Ramos (cell line): ENCODE data around the gene SUFU.
"Not testable (repeated sequence)": the region's sequence is repeated elsewhere in the genome, so short reads cannot be mapped to it uniquely, and the experiment has no call there.

Experiments used
- in situ Hi-C: fragments of 300-500 bp; cut with MboI; formaldehyde crosslinking; loops from one replicate; pipeline ENCODE4 v1.14.3; 2022; ENCODE audit warnings: low sequenced_read_pairs; ENCODE audit not compliant: unreplicated experiment

SUFU gene

DNA sequence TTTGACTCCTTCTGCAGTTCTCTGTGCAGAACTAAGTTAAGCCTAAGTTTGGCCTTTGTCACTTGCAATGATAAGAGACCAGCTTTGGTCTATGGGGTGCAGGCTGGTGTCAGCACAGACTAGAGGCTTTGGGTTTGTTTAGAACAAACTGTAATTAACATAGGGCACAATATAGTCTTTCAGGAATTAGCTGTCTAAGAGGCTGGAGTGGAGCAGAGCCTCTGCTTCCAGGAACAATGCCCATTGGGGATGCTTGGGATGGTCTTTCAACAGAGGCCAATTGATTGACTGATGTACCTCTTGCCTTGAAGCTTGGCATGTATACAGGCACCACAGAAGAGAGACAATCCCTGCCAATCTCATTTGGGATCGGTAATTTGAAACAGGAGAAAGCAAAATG, 4.7 kb downstream of the SUFU start:
- in situ Hi-C loops: no loop called here

DNA sequence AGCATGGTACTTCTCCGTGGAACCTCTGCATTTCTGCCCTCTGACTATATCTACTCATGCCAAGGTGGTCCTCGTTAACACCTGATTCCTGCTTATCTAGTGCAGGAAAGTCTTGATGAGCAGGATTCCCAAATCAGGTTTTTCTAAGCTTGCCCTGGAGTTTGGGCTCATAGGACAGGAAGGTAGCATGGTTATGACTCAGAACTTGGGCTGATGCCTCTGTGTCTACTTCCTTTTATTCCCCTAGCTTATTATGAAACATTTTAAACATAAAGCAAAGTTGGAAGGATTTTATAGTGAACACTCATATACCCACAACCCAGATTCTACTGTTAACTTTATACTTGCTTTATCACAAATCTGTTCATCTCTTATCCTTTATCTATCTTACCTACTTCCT, 5.6 kb downstream of the SUFU start:
- in situ Hi-C loops: no loop called here

DNA sequence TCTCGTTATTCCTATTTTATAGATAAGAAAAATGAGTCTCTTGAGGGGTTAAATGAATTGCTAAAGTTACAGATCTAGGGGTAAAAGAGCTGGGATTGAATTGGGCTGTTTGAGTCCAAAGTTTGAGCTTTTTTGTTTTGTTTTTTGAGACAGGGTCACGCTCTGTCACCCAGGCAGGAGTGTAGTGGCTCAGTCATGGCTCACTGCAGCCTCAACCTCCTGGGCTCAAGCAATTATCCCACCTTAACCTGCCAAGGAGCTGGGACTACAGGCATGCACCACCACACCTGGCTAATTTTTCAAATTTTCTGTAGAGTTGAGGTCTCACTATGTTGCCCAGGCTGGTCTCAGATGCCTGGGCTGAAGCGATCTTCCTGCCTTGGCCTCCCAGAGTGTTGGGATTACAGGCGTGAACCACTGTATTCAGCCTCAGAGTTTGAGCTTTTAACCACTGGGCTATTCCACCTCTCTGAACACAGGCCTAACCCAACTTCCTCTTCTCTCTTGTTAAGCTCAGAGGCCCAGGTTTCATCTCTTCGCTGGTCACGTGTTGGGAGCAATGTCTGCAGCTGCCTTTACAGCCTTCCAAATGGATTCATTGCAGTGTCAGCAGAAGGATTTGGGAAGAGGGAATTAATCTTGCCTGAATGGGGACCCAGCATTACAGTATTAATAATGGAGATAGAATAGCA, 8.0 kb downstream of the SUFU start:
- in situ Hi-C loops: no loop called here

DNA sequence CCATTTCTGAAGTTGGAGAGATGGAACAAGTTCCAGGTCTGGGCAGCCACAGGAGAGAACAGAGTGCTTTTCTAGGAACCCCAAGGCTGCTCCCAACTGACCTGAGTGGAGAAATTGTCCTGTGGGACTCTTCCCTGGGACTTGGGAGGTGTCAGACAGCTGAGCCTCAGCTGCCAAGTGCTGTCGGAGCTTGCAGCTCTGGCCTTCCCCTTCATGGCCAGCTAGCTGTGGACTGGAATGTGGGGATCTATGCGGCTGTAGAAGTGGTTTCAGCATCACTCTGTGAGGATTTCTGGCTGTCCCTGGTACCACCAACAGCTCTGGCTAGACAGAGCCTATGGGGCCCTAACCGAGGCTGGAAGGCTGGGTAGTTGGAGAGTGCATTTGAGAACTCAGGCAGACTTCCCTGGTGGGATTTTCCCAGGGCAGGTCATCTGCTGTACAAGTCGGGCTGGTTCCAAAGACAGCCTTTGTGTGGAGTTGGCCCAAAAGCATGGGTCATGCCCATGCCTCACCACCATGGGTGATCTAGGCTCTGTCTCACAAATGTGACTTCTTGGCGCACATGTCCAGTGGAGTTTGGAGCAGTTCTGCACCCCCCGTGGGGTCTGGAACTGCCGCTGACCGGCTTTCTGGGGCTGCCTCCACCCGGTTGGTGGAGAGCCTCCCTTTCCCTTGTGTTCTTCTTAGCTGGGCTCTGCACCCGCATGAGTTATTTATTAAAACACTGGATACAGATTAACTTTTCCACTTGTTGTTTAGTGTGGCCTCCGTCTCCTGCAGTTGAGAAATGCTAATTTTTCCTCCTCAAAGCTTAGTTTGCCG, 10.9 kb downstream of the SUFU start:
- in situ Hi-C loops: no loop called here

DNA sequence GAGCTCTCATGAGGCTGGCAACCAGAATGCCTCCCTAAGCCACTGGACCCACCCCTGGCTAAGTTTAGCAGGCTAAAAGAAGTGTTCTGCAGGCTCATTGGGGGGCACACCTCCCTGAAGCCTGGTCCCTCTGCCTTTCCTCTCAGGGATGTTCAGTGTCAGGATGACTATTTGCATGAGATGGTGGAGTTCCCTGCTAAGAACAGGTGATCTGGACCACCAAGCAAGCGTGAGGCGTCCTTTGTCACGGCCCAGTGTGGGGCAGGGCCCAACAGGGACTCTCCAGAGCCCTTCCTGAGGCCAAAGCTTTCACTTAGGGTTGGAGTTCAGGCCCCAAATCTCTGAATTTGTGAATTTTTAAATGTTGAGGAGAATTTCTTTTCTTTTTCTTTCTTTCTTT, 12.0 kb downstream of the SUFU start:
- in situ Hi-C loops: no loop called here

DNA sequence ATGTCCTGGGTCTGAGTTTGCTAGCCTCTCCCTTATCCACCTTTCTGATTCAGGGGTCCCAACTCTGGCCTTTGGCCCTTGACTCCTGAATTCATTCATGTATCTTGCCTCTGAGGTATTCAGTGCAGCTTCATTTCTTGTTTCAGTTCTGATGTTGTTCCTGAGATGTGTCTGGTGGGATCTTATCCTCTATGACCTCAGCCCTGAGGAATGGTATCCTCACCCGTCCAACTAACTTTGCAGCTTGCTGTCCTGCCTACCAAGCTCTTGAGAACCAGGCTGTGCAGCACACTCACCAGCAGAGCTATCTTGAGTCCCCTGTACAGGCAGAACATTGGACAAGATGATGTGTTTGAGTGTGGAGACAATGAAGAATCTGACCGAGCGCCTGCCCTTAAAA, 13.8 kb downstream of the SUFU start:
- in situ Hi-C loops: no loop called here

GRCh38 chr10:102519246-102519825, 15.6 kb downstream of the SUFU start:
- in situ Hi-C loops: no loop called here

- in situ Hi-C loops: no loop called here
Measured at GRCh38 chr10:102522874-102523249, 19.1 kb downstream of the SUFU start.

DNA sequence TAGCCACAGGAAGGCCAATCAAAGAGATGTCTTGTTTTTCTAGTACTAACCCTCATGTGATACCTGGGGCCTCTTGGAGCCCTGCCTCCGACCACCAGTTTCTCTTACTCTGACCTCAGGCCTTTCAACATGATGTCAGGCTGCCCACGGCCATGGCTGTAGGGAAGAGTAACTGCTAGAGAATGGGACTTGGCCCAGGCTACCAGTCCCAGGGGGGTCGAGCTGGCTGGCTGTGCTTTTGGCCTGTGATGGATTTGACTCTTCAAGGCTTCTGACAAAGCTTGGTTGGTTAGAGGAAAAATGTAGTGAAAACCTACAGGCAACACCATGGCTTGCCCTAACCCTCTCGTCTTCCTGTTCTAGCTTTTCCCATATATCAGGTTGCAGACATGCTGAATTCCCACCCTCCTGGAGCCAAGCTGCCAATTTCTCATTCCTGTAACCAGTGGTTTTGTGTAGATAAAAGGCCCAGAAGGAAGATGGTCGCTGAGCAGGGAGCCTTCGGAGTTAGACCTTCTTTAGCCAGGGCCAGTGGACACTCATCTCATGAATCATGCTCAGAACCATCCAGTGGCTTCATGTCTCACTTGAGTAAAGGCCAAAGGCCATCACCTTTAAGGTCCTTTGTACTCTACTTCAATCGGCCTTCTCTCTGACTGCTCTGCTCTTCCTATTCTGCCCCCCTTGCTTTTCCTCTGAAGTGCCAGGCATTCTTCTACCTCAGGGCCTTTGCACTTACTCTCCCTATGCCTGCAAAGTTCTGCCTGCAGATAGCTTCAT, 19.7 kb downstream of the SUFU start:
- in situ Hi-C loops: no loop called here

- in situ Hi-C loops: no loop called here
Measured at GRCh38 chr10:102524746-102525145, 21.0 kb downstream of the SUFU start.

- in situ Hi-C loops: no loop called here
Measured at GRCh38 chr10:102527546-102527945, 23.8 kb downstream of the SUFU start.

- in situ Hi-C loops: no loop called here
Measured at GRCh38 chr10:102534333-102534732, 30.6 kb downstream of the SUFU start.

GRCh38 chr10:102534966-102535365, 31.2 kb downstream of the SUFU start:
- in situ Hi-C loops: not testable (repeated sequence)

DNA sequence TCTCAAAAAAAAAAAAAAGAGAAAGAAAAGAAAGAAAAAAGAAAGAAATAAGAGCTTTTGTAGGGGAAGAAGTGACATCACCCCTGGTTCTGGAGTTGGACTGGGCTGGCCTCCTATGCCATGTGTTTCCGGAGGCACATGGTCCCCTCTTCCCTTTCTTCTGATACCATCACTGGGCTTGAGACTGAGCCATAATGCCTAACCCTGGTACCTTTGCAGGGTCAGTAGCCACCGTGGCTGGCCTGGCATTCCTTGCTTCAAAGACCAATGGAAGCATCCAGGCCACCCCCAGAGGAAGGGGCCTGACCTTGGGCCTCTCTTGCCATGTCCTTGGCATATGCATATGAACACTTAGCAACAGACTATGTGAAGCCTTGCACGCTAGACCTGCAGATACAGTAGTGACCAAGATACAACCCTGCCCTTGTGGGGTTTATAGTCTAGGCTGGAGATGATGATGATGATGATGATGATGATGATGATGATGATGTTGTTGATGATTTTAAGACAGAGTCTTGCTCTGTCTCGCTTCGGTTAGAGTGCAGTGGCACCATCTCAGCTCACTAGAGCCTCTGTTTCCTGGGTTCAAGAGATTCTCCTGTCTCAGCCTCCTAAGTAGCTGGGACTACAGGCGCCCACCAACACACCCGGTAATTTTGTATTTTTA, 31.8 kb downstream of the SUFU start:
- in situ Hi-C loops: no loop called here

DNA sequence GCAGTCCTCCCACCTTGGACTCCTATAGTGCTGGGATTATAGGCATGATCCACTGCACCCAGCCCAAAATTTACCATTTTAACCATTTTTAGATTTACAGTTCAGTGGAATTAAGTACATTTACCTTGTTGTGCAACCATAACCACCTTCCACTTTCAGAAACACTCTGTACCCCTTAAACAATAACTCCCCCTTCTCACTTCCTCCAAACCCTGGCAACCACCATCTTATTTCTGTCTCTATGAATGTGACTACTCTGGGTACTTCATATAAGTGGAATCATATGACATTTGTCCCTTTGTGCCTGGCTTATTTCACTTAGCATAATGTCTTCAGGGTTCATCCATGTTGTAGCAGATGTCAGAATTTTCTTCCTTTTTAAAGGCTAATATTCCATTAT, 33.6 kb downstream of the SUFU start:
- in situ Hi-C loops: no loop called here

GRCh38 chr10:102537948-102538347, 34.2 kb downstream of the SUFU start:
- in situ Hi-C loops: no loop called here

- in situ Hi-C loops: no loop called here
Measured at GRCh38 chr10:102538811-102539210, 35.0 kb downstream of the SUFU start.

DNA sequence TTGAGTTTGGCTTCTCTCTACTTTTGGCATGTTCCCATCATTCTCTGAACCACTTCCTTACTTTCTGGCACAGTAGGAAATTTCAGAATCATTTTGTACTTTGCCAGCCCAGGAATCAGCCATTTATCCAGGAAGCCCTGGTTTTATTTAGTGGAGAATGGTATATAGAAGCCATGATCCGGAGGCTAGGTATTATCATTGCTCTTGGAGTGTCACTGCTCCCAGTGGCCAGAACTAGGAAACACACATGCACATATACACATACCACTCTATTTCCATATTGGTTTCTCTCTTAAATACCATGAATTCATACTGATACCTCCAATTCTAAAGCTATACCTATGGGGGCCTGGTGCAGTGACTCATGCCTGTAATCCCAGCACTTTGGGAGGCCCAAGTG, 36.3 kb downstream of the SUFU start:
- in situ Hi-C loops: no loop called here

DNA sequence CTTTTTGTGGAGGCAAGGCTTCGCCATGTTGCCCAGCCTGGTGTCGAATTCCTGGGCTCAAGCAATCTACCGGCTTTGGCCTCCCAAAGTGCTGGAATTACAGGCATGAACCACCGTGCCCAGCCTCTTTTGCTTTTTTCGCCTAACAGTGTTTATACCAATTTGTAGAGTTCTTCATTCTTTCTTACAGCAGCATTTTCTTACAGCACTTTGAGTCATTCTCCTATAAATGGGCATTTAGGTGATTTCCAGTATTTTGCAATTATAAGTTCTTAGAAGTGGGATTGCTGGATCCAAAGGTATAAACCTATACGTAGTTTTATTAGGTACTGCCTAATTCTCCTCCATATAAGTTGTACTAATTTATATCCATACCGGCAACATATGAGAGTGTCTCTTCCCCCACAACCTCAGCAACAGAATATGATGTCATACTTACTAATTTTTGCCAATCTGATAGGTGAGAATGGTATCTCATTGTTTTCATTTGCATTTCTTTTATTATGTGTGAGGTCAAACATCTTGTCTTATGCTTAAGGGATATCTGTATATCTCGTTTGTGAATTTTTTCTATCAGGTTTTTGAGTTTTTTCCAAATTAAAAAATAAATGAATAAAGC, 39.1 kb downstream of the SUFU start:
- in situ Hi-C loops: no loop called here
